GM18873 (cell line): ENCODE data around the gene EPO.
"Not testable (repeated sequence)": the region's sequence is repeated elsewhere in the genome, so short reads cannot be mapped to it uniquely, and the experiment has no call there.

Source experiments
- ATAC-seq: cut with Tn5 transposase; IDR thresholded peaks from one replicate; pipeline ENCODE4 v1.9.1; 2021; ENCODE audit warnings: mild to moderate bottlenecking, moderate library complexity, moderate number of reproducible peaks; ENCODE audit not compliant: unreplicated experiment, low FRiP score

The EPO gene

GRCh38 chr7:100701089-100701488 is 19.2 kb upstream of the EPO start:
- not testable (repeated sequence) for ATAC-seq

GRCh38 chr7:100705320-100705752 is 14.9 kb upstream of the EPO start:
- peak; percentile 56 for ATAC-seq

GRCh38 chr7:100705753-100706671 is 14.3 kb upstream of the EPO start, which contains the start of gene POP7:
TSS of gene POP7 (plus strand) at chr7:100706121. CDS start at chr7:100706831, 710 bp downstream.
- ATAC-seq, result peak; percentile 63

GRCh38 chr7:100706672-100707311 is 13.5 kb upstream of the EPO start:
- ATAC-seq, result no peak

GRCh38 chr7:100708395-100708794 is 11.9 kb upstream of the EPO start:
- ATAC-seq, result no peak

- ATAC-seq, result no peak
Observed at GRCh38 chr7:100710452-100710851, 9.8 kb upstream of the EPO start.

GRCh38 chr7:100711369-100711768 is 8.9 kb upstream of the EPO start:
- ATAC-seq, result no peak

GRCh38 chr7:100714725-100715124 is 5.5 kb upstream of the EPO start:
- no peak for ATAC-seq

- not testable (repeated sequence) for ATAC-seq
Observed at GRCh38 chr7:100717073-100717472, 3.2 kb upstream of the EPO start.

- no peak for ATAC-seq
Observed at GRCh38 chr7:100719523-100720278, 567 bp upstream of the EPO start.

GRCh38 chr7:100720671-100721504 is 620 bp downstream of the EPO start:
- no peak for ATAC-seq

- ATAC-seq, result no peak
Observed at GRCh38 chr7:100721505-100721812, 1.2 kb downstream of the EPO start.

- ATAC-seq, result no peak
Observed at GRCh38 chr7:100722480-100723212, 2.4 kb downstream of the EPO start.

GRCh38 chr7:100723732-100724275 is 3.5 kb downstream of the EPO start:
- no peak for ATAC-seq

GRCh38 chr7:100724364-100724763 is 4.1 kb downstream of the EPO start:
- not testable (repeated sequence) for ATAC-seq

GRCh38 chr7:100726996-100727761 is 6.9 kb downstream of the EPO start:
- ATAC-seq, result no peak

- no peak for ATAC-seq
Observed at GRCh38 chr7:100728196-100728595, 7.9 kb downstream of the EPO start.

GRCh38 chr7:100730136-100730800 is 10.0 kb downstream of the EPO start:
- no peak for ATAC-seq
